Measurements from ENCODE around the gene NCAPG2. TPM values are rescaled to one million over a fixed set of nuclear protein-coding genes. Genes with fewer than 3 reads are reported as not detected.

Gene NCAPG2
- total and polyA plus RNA-seq, 9 donors: 3.2 to 9.3 (median 5.1) TPM

GRCh38 chr7:158617737-158618128 lies 86.9 kb downstream of the NCAPG2 start:
- Histone ChIP-seq H3K9me3 (no peaks in the 10 kb centered on the region), H3K27me3 (no peaks in the 10 kb centered on the region), H3K36me3 (no peaks in the 10 kb centered on the region), H3K4me1 (ENCODE audit: insufficient read depth) (no peaks in the 10 kb centered on the region), H3K4me3 (no peak overlapping the region), H3K27ac (no peak overlapping the region)
- DNase-seq: no peak
- intact Hi-C loops (cut with DNase I): no loop called here
- 14 to 38% (median 29%) methylated on average over 3 of the region's 3 CpGs for WGBS, 3 donors
- TF ChIP-seq CTCF (IDR thresholded peaks at IDR 0.05) (no peak), EP300 (IDR thresholded peaks at IDR 0.05) (no peak), POLR2A (IDR thresholded peaks at IDR 0.05) (no peak)

DNA sequence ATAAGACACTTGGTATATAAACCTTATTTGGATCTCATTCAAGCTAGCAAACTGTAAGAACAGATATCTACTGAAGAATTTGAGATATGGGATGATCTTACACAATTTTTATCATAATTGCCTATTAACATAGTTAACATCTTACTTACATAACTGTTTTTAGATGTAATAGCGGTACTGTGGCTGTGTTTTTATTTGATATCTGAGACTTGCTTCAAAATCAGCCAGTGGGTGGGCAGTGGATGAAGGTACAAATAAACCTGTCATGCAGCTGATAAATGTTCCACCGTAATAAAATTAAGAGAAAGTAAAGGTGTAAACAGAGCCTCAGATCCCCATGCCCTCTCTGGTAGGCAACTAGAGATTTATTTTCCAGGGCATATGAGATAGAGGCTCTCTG lies 88.6 kb downstream of the NCAPG2 start:
- Histone ChIP-seq H3K4me3 (no peak overlapping the region), H3K27ac (no peak overlapping the region), H3K4me1 (ENCODE audit: insufficient read depth) (no peaks in the 10 kb centered on the region), H3K9me3 (no peaks in the 10 kb centered on the region), H3K36me3 (no peaks in the 10 kb centered on the region), H3K27me3 (no peaks in the 10 kb centered on the region)
- no peak for TF ChIP-seq POLR2A (IDR thresholded peaks at IDR 0.05)
- no peak for TF ChIP-seq CTCF (IDR thresholded peaks at IDR 0.05)
- no peak for TF ChIP-seq EP300 (IDR thresholded peaks at IDR 0.05)
- DNase-seq: no peak
- intact Hi-C loops (cut with DNase I): no loop called here
- 63 to 66% (median 65%) methylated on average over 2 of the region's 2 CpGs for WGBS, 3 donors

- WGBS, 3 donors: 44 to 60% (median 51%) methylated on average over 1 of the region's 1 CpG
- H3K27ac ChIP-seq: no peak overlapping the region
- no peaks in the 10 kb centered on the region for H3K4me1 ChIP-seq (ENCODE audit: insufficient read depth)
- no peak overlapping the region for H3K4me3 ChIP-seq
- no peaks in the 10 kb centered on the region for H3K9me3 ChIP-seq
- H3K27me3 ChIP-seq: no peaks in the 10 kb centered on the region
- no peaks in the 10 kb centered on the region for H3K36me3 ChIP-seq
- intact Hi-C loops (cut with DNase I): no loop called here
- no peak for DNase-seq
- no peak for TF ChIP-seq POLR2A (IDR thresholded peaks at IDR 0.05)
- TF ChIP-seq CTCF (IDR thresholded peaks at IDR 0.05): no peak
- TF ChIP-seq EP300 (IDR thresholded peaks at IDR 0.05): no peak
Measured at GRCh38 chr7:158614700-158615099, 89.9 kb downstream of the NCAPG2 start.

DNA sequence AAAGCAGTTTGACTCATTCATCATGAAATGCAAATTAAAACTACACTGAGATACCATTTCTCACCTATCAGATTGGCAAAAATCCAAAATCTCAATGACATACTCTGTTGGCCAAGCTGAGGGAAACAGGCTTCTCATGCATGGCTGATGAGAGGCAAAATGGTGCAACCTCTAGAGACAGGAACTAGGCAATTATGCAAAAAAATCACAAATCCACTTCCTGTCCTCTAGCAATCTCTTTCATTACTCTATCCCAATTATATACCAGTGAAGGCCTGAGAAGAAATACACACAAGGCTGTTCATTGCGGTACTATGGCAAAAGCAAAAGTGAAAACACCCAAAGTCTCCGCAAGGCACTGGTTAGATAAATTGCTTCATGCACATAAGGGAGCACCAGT lies 91.1 kb downstream of the NCAPG2 start:
- intact Hi-C loops (cut with DNase I): no loop called here

More for the DNA sequence above, 91.1 kb downstream of the NCAPG2 start:
- Histone ChIP-seq H3K9me3 (no peaks in the 10 kb centered on the region), H3K36me3 (no peaks in the 10 kb centered on the region), H3K27ac (no peak overlapping the region), H3K27me3 (no peaks in the 10 kb centered on the region), H3K4me1 (ENCODE audit: insufficient read depth) (no peaks in the 10 kb centered on the region), H3K4me3 (no peak overlapping the region)
- TF ChIP-seq CTCF (IDR thresholded peaks at IDR 0.05): no peak
- DNase-seq: no peak
- 97 to 100% (median 98%) methylated on average over 2 of the region's 2 CpGs for WGBS, 3 donors
